Measurements from ENCODE around the gene OSBP2. TPM values are rescaled to one million over a fixed set of nuclear protein-coding genes. Genes with fewer than 3 reads are reported as not detected.

OSBP2 gene
- total RNA-seq, 6 experiments from 2014 or later = 0.31 to 3.4 (median 0.93) TPM

DNA sequence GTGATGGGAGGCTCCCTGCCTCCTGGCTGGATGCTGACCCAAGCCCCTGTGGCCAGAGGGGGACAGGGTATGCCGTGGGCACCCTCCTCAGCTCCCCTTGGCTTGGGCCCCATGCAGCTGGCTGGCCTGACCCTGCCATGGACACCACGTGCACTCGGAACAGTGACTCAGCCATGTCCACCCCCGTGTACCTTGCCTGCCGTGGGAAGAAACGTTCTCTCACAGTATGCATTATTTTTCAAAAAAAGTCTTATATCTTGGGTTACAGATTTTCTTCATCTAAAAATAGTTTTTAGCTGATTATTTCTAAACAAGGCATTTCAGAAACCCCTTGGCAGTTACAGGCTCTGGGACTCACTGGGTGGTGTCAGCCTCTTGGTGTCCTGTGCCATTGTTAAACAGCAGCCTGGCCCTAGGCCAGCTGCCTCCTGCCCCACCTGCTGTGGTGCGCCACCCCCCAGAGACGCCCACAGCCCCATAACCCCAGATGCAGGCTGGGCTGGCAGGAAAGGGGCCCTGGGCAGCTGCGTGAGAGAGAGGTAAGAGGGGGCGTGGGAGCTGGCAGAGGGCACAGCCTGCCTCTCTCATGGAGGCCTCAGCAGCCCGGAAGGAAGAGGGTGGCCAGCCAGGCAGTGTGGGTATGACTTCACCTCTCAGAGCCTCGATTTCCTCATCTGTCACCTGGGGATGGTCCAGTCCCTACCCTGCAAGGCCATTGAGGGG is 174.2 kb downstream of the OSBP2 start:
- intact Hi-C loops (cut with DNase I) = no loop called here
- TF ChIP-seq POLR2A (IDR thresholded peaks at IDR 0.05) = no peak
- TF ChIP-seq, protein P1, sequence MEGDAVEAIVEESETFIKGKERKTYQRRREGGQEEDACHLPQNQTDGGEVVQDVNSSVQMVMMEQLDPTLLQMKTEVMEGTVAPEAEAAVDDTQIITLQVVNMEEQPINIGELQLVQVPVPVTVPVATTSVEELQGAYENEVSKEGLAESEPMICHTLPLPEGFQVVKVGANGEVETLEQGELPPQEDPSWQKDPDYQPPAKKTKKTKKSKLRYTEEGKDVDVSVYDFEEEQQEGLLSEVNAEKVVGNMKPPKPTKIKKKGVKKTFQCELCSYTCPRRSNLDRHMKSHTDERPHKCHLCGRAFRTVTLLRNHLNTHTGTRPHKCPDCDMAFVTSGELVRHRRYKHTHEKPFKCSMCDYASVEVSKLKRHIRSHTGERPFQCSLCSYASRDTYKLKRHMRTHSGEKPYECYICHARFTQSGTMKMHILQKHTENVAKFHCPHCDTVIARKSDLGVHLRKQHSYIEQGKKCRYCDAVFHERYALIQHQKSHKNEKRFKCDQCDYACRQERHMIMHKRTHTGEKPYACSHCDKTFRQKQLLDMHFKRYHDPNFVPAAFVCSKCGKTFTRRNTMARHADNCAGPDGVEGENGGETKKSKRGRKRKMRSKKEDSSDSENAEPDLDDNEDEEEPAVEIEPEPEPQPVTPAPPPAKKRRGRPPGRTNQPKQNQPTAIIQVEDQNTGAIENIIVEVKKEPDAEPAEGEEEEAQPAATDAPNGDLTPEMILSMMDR (IDR thresholded peaks at IDR 0.05) = no peak
- H3K9me3 ChIP-seq = no peaks in the 10 kb centered on the region
- DNase-seq (peak in 2 of 3 donors; percentile 36 to 38), ATAC-seq (no peak)
- H3K27ac ChIP-seq = no peak overlapping the region
- H3K4me1 ChIP-seq = no peaks in the 10 kb centered on the region
- WGBS (ENCODE audit: insufficient coverage, low coverage, low lambda C conversion rate, missing lambda C conversion rate) = 66% methylated on average over 3 of the region's 12 CpGs
- H3K36me3 ChIP-seq = no peaks in the 10 kb centered on the region
- no peaks in the 10 kb centered on the region for H3K27me3 ChIP-seq
- no peak overlapping the region for H3K4me3 ChIP-seq

DNA sequence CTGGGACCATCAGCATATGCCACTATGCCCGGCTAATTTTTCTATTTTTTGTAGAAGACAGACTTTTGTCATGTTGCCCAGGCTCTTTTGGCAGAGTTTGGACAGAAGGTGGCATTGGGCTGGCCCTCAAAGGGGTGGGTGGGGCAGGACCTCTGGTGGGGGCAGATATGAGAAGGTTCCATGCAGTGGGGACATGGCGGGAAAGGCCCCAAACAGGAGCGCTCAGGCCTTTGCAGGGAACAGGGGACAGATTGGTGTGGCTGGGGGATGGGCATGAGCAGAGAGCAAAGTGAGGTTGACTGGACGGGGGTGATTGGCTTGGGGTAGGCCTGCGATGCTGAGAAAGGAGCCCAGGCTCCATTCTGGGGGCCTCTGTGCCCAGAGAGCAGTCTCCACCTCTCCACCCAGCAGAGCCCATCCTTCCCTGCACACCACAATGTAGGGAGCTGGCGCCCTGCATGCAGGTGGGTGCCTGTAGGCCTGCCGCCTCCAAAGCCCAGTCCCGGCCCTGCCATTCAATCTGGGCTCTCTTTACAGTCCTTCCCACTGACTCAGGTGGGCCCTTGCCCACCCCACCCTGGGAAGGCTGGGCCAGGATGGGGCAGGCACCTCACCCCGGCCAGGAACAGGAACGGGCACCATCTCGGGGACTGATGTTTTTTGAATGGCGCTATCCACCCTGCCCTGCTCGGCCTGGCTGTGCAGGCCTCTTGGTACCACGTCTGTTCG is 175.2 kb downstream of the OSBP2 start:
- Histone ChIP-seq H3K27me3 (no peaks in the 10 kb centered on the region), H3K4me3 (no peak overlapping the region), H3K27ac (no peak overlapping the region), H3K9me3 (no peaks in the 10 kb centered on the region), H3K36me3 (no peaks in the 10 kb centered on the region), H3K4me1 (no peaks in the 10 kb centered on the region)
- WGBS (ENCODE audit: insufficient coverage, low coverage, low lambda C conversion rate, missing lambda C conversion rate) = 83% methylated on average over 2 of the region's 15 CpGs
- TF ChIP-seq, protein P1 (IDR thresholded peaks at IDR 0.05) = no peak
- no peak for TF ChIP-seq POLR2A (IDR thresholded peaks at IDR 0.05)
- ATAC-seq (no peak), DNase-seq (peak in 2 of 3 donors; percentile 27 to 36)
- intact Hi-C loops (cut with DNase I) = no loop called here

DNA sequence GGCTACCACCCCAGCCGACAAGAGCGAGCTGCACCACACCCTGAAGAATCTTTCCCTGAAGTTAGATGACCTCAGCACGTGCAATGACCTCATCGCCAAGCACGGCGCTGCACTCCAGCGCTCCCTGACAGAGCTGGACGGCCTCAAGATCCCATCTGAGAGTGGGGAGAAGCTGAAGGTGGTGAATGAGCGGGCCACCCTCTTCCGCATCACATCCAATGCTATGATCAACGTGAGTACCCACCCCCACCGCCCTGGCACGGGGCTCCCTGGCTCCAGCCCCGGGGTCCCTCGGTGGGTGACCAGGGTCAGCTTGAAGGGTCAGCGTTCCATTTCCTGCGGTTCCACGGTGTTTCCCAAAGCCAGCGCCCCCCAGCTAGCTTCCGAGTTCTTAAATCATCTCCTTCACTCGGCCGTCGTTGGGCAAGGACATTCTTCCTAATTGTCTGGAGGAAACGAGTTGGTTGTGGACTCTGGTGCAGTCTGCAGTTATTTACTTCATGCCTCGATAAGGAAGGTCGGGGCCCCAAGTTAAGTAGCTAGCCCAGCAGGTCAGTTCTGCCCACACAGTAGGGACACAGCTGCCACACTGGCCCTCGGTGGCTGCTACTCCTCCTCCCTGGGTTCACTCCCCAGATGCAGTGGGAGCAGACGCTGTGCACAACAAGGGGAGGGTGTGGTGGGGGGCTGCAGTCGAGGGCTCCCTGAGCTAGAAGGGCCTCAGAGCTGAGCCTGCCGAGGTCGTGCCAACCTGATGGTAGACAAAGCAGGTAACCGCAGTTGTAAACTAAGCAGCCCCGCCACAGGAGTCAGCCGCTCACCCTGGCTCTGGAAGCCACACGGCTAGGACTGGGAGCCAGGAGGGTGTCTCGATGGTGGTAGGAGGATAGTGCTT is 176.0 kb downstream of the OSBP2 start:
- H3K36me3 ChIP-seq = no peaks in the 10 kb centered on the region
- WGBS (ENCODE audit: insufficient coverage, low coverage, low lambda C conversion rate, missing lambda C conversion rate) = 85% methylated on average over 19 of the region's 36 CpGs
- no peak overlapping the region for H3K4me3 ChIP-seq
- no peak for ATAC-seq
- intact Hi-C loops (cut with DNase I) = no loop called here
- no peaks in the 10 kb centered on the region for H3K9me3 ChIP-seq
- no peak for TF ChIP-seq POLR2A (IDR thresholded peaks at IDR 0.05)
- TF ChIP-seq, protein P1 (IDR thresholded peaks at IDR 0.05) = no peak
- H3K4me1 ChIP-seq = no peaks in the 10 kb centered on the region
- no peak overlapping the region for H3K27ac ChIP-seq
- peak in 2 of 3 donors; percentile 38 to 45 for DNase-seq
- no peaks in the 10 kb centered on the region for H3K27me3 ChIP-seq

DNA sequence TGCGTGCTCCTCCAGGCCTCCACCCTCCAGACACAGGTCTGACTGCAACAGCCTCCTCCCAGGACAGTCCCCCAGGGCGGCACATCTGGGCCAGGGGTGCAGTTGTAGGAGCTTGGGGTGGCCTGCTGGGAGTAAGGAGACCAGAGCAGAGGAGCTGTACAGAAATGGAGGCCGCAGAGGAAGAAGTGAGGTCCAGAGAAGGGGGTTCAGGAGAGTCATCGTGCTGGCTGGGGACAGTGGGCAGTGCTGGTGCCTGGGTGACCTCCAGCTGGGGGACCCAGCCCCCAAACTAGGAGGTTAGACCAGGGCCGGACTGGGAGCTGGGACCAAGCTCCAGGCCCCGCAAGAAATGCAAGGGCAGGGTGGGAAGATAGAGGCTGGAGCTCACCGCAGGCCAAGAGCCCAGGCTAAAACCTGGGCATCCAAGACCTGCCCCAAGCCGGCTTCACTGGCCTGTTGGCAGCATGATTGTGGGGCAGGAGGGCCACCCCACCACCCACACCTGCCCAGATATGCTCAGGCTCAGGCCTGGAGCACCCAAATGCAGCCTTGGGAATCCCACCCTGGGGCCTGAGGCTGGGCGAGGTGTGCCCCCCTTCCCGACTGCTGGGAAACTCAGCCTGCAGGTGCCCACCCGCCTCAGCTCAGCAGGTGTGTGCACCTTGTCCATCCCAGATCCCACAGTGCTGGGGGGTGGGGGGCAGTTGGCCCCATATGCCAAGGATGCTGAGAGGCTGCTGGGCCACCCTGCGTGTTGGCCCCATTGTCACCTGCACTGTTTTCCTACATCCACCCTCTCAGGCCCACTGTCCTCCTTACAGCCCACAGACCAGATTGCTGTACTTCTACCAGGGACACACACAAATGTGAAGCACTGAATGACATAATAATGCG is 177.0 kb downstream of the OSBP2 start:
- intact Hi-C loops (cut with DNase I) = no loop called here
- no peak for TF ChIP-seq POLR2A (IDR thresholded peaks at IDR 0.05)
- TF ChIP-seq, protein P1 (IDR thresholded peaks at IDR 0.05) = no peak
- WGBS (ENCODE audit: insufficient coverage, low coverage, low lambda C conversion rate, missing lambda C conversion rate) = 52% methylated on average over 2 of the region's 13 CpGs

More for the DNA sequence above, 177.0 kb downstream of the OSBP2 start:
- H3K4me3 ChIP-seq = no peak overlapping the region
- H3K36me3 ChIP-seq = no peaks in the 10 kb centered on the region
- H3K27me3 ChIP-seq = no peaks in the 10 kb centered on the region
- DNase-seq (peak in 2 of 3 donors; percentile 39 to 42), ATAC-seq (no peak)
- H3K27ac ChIP-seq = no peak overlapping the region
- H3K9me3 ChIP-seq = no peaks in the 10 kb centered on the region
- no peaks in the 10 kb centered on the region for H3K4me1 ChIP-seq

Measured in right lobe of liver (tissue), 6 donors.